ENCODE measurements around the gene AK9.

AK9 gene

GRCh38 chr6:109443425-109443950, 247.5 kb downstream of the AK9 start:
- no peak for DNase-seq (ENCODE audit: low read depth in 2 of 2)

Measured in stimulated activated CD8-positive, alpha-beta memory T cell treated with anti-CD3 and anti-CD28 coated beads, Interleukin-15, amount 100 ng/mL, for 4 hours (primary cell).